Sigmoid colon (tissue), 7 donors: ENCODE measurements around the gene PHKB. TPM values are rescaled to one million over a fixed set of nuclear protein-coding genes. Genes with fewer than 3 reads are reported as not detected.

Experiments used
- DNase-seq: peaks from one replicate; pipeline ENCODE4 v3.0.0-alpha.2; 2019
- H3K27ac ChIP-seq, 4 donors: fragments of 200-600 bp; sonication (generic); one replicate each; pipeline ENCODE4 v1.5.1; 2016 to 2019; ENCODE audit warnings: mild to moderate bottlenecking in 1 of 4
- H3K27me3 ChIP-seq, 3 donors: fragments of 200-600 bp; sonication (generic); one replicate each; pipeline ENCODE4 v1.5.1; 2019; ENCODE audit warnings: mild to moderate bottlenecking in 1 of 3
- H3K36me3 ChIP-seq, 4 donors: fragments of 200-600 bp; sonication (generic); one replicate each; pipeline ENCODE4 v1.5.1; 2016 to 2019
- H3K4me1 ChIP-seq, 4 donors: fragments of 200-600 bp; sonication (generic); one replicate each; pipeline ENCODE4 v1.5.1; 2017 to 2019
- H3K4me3 ChIP-seq, 4 donors: fragments of 200-600 bp; sonication (generic); one replicate each; pipeline ENCODE4 v1.5.1; 2017 to 2019; ENCODE audit warnings: mild to moderate bottlenecking in 2 of 4, moderate library complexity in 1 of 4
- H3K9me3 ChIP-seq, 4 donors: fragments of 200-600 bp in 3 of 4; sonication (generic) in 3 of 4; one replicate each; pipeline versions ENCODE4 v1.5.1 to v1.6.1; 2013 to 2019
- CTCF ChIP-seq, 4 experiments: fragments of 450-650 bp in 3 of 4; fragments of 200-600 bp in 1 of 4; IDR thresholded peaks; one replicate each; pipeline ENCODE4 v1.5.1; 2016 to 2019; ENCODE audit warnings: antibody characterized with exemption in 4 of 4, mild to moderate bottlenecking in 3 of 4, moderate library complexity in 2 of 4
- EP300 ChIP-seq, 4 donors: sonication (generic); formaldehyde crosslinking; IDR thresholded peaks; one replicate each; pipeline ENCODE4 v1.6.1; 2017; ENCODE audit warnings: antibody characterized with exemption in 4 of 4
- POLR2A ChIP-seq, 2 donors: fragments of 450-650 bp; IDR thresholded peaks; one replicate each; pipeline ENCODE4 v1.6.1; 2016; ENCODE audit warnings: antibody characterized with exemption in 2 of 2, mild to moderate bottlenecking in 2 of 2, moderate library complexity in 2 of 2
- POLR2AphosphoS5 ChIP-seq, 4 donors: sonication (generic); formaldehyde crosslinking; IDR thresholded peaks; one replicate each; pipeline ENCODE4 v1.6.1; 2017; ENCODE audit warnings: antibody characterized with exemption in 4 of 4
- WGBS, 2 donors: extraction: QIAGEN DNeasy Blood & Tissue Kit; methylation state at CpG; one replicate each; pipeline ENCODE4 v1.1.7; 2013; 5-methylcytosine and 5-hydroxymethylcytosine counted together
- intact Hi-C: fragments of 100-400 bp; cut with DNase I; formaldehyde crosslinking; loops from one replicate; pipeline ENCODE4 v1.15.1; 2023
- polyA plus RNA-seq, 3 donors: library from polyadenylated mRNA; stranded (reverse); fragments of 200-250 nt; gene quantifications; one replicate each; pipeline ENCODE4 v1.2.3, GENCODE V29; 2013
- total RNA-seq, 4 donors: library from RNA; depleted of rRNA; stranded (reverse); fragments of >200 nt; gene quantifications; one replicate each; pipeline ENCODE4 v1.1.0, GENCODE V29; 2016
- donor health status: healthy with polysubstance abuse.
- donor health status: Bipolar disorder and iron deficiency.
- donor health status: healthy.

Gene PHKB
- total and polyA plus RNA-seq, 7 donors = 24.6 to 95.6 (median 60.5) TPM

GRCh38 chr16:47492428-47493377, 31.6 kb downstream of the PHKB start:
- TF ChIP-seq EP300 (IDR thresholded peaks at IDR 0.05) = peak in 1 of 4 donors; percentile 22
- TF ChIP-seq POLR2AphosphoS5 (IDR thresholded peaks at IDR 0.05) = peak; percentile 44 to 80 (median 69)
- TF ChIP-seq POLR2A (IDR thresholded peaks at IDR 0.05) = no peak
- no peak for TF ChIP-seq CTCF (IDR thresholded peaks at IDR 0.05)
- intact Hi-C loops = no loop called here
- peak; percentile 93 for DNase-seq
- peak overlapping the region; percentile 59 to 76 (median 68) for H3K27ac ChIP-seq
- no peaks in the 10 kb centered on the region for H3K27me3 ChIP-seq
- peaks cover 0 to 7% (median 3%) of the 10 kb centered on the region in 4 donors for H3K9me3 ChIP-seq
- peaks cover 0 to 37% (median 29%) of the 10 kb centered on the region in 4 donors for H3K4me1 ChIP-seq
- 66 to 87% methylated on average over 10 of the region's 10 CpGs for WGBS, 2 donors
- H3K36me3 ChIP-seq = peaks cover 0 to 1% (median 0%) of the 10 kb centered on the region in 4 donors
- peak overlapping the region in 2 of 4 donors; percentile 16 to 19 for H3K4me3 ChIP-seq

- DNase-seq = no peak
- intact Hi-C loops = loop anchor here (2.0 kb wide), 1 partner anchor 33 kb away; the partner anchor contains the start of genes ITFG1 and PHKB
- no peaks in the 10 kb centered on the region for H3K27me3 ChIP-seq
- H3K4me3 ChIP-seq = peak overlapping the region in 2 of 4 donors; percentile 16 to 19
- peaks cover 0 to 11% (median 0%) of the 10 kb centered on the region in 4 donors for H3K36me3 ChIP-seq
- WGBS, 2 donors = 59 to 83% methylated on average over 9 of the region's 9 CpGs
- H3K4me1 ChIP-seq = peaks cover 0 to 37% (median 29%) of the 10 kb centered on the region in 4 donors
- peak overlapping the region; percentile 59 to 76 (median 68) for H3K27ac ChIP-seq
- no peak for TF ChIP-seq CTCF (IDR thresholded peaks at IDR 0.05)
- no peak for TF ChIP-seq EP300 (IDR thresholded peaks at IDR 0.05)
- no peak for TF ChIP-seq POLR2A (IDR thresholded peaks at IDR 0.05)
- TF ChIP-seq POLR2AphosphoS5 (IDR thresholded peaks at IDR 0.05) = no peak
- H3K9me3 ChIP-seq = peaks cover 0 to 7% (median 3%) of the 10 kb centered on the region in 4 donors
These were observed 32.5 kb downstream of the PHKB start for GRCh38 chr16:47493381-47494337.

- peaks cover 11 to 64% (median 21%) of the 10 kb centered on the region in 4 donors for H3K36me3 ChIP-seq
These were observed 38.1 kb downstream of the PHKB start for GRCh38 chr16:47499080-47499699.

More at GRCh38 chr16:47499080-47499699, 38.1 kb downstream of the PHKB start:
- Histone ChIP-seq H3K9me3 (no peaks in the 10 kb centered on the region), H3K27ac (no peak overlapping the region), H3K4me1 (peaks cover 0 to 11% (median 6%) of the 10 kb centered on the region in 4 donors), H3K27me3 (no peaks in the 10 kb centered on the region), H3K4me3 (no peak overlapping the region)
- TF ChIP-seq POLR2A (IDR thresholded peaks at IDR 0.05) (no peak), EP300 (IDR thresholded peaks at IDR 0.05) (no peak), POLR2AphosphoS5 (IDR thresholded peaks at IDR 0.05) (no peak), CTCF (IDR thresholded peaks at IDR 0.05) (no peak)
- intact Hi-C loops = no loop called here
- 90 to 94% methylated on average over 2 of the region's 2 CpGs for WGBS, 2 donors
- DNase-seq = no peak
